ENCODE data around the gene PUSL1. TPM values are rescaled to one million over a fixed set of nuclear protein-coding genes. Genes with fewer than 3 reads are reported as not detected.

PUSL1 gene
- polyA plus RNA-seq, 1 donor (not counting 4 experiments of a cell fraction or from before 2014, with no cell fraction given): 11.4 TPM

DNA sequence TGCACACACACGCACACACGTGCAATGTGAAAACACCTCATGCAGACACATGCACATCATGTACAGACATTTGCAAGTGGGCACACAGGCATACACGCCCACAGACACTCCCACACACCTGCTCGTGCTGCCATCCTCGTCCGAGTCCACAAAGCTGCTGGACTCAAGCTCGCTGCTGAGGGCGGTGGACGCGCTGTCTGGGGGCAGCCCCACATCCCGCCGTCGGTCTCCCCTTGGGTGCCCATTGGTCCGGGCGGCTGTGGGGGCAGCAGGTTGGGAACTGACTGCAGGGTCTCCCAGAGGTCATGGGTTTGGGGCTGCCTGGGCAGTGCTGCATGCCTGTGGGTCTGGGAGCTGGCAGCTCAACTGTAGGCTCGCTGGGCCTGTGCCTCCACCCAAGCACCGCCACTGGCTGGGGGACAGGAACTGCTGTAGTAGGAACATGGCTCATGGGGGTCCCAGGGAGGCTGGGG lies 33.2 kb downstream of the PUSL1 start:
- H3K79me2 ChIP-seq (ENCODE audit: control insufficient read depth, insufficient read depth, low read length): peaks cover 60% of the 10 kb centered on the region
- TF ChIP-seq, protein P1, sequence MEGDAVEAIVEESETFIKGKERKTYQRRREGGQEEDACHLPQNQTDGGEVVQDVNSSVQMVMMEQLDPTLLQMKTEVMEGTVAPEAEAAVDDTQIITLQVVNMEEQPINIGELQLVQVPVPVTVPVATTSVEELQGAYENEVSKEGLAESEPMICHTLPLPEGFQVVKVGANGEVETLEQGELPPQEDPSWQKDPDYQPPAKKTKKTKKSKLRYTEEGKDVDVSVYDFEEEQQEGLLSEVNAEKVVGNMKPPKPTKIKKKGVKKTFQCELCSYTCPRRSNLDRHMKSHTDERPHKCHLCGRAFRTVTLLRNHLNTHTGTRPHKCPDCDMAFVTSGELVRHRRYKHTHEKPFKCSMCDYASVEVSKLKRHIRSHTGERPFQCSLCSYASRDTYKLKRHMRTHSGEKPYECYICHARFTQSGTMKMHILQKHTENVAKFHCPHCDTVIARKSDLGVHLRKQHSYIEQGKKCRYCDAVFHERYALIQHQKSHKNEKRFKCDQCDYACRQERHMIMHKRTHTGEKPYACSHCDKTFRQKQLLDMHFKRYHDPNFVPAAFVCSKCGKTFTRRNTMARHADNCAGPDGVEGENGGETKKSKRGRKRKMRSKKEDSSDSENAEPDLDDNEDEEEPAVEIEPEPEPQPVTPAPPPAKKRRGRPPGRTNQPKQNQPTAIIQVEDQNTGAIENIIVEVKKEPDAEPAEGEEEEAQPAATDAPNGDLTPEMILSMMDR (optimal IDR thresholded peaks at IDR 0.05 in 1 of 3, IDR thresholded peaks at IDR 0.05 in 1 of 3, conservative IDR thresholded peaks at IDR 0.05 in 1 of 3; ENCODE audit: extremely low read depth in 1 of 3, insufficient read depth in 2 of 3, low read length in 3 of 3): no peak
- TF ChIP-seq EZH2 (IDR thresholded peaks at IDR 0.05; ENCODE audit: low read length): no peak
- no peak overlapping the region for H3K27ac ChIP-seq (ENCODE audit: control insufficient read depth, insufficient read depth, low read length)
- H3K9me3 ChIP-seq (ENCODE audit: control insufficient read depth, low read depth, low read length): no peaks in the 10 kb centered on the region
- no peak overlapping the region for H3K4me3 ChIP-seq (ENCODE audit: control insufficient read depth in 2 of 3, extremely low read depth in 1 of 3, insufficient read depth in 2 of 3, low read depth in 1 of 3, low read length in 3 of 3)
- H3K9me1 ChIP-seq (ENCODE audit: control insufficient read depth, extremely low read depth, insufficient read depth, low read length): no peaks in the 10 kb centered on the region
- H3K4me2 ChIP-seq (ENCODE audit: control insufficient read depth, extremely low read depth, insufficient read depth, low read depth, low read length): no peak overlapping the region
- DNase-seq (ENCODE audit: low read depth, low spot score) (no peak), FAIRE-seq (no peak)
- H2AFZ ChIP-seq (ENCODE audit: control insufficient read depth, low read length): no peak overlapping the region
- H4K20me1 ChIP-seq (ENCODE audit: control insufficient read depth, extremely low read depth, insufficient read depth, low read length): peaks cover 15% of the 10 kb centered on the region
- H3K4me1 ChIP-seq (ENCODE audit: control insufficient read depth, extremely low read depth, insufficient read depth, low read length): peaks cover 29% of the 10 kb centered on the region
- dilution Hi-C loops (cut with MboI; ENCODE audit: extremely low pct_ligation_motif_present, low sequenced_read_pairs): no loop called here
- H3K36me3 ChIP-seq (ENCODE audit: control insufficient read depth in 2 of 2, extremely low read depth in 1 of 2, insufficient read depth in 2 of 2, low read length in 2 of 2): peaks cover 13 to 24% of the 10 kb centered on the region in 2 experiments
- no peaks in the 10 kb centered on the region for H3K27me3 ChIP-seq (ENCODE audit: control insufficient read depth, extremely low read depth, insufficient read depth, low read length)
- no peak overlapping the region for H3K9ac ChIP-seq (ENCODE audit: control insufficient read depth, extremely low read depth, insufficient read depth, low read length)

DNA sequence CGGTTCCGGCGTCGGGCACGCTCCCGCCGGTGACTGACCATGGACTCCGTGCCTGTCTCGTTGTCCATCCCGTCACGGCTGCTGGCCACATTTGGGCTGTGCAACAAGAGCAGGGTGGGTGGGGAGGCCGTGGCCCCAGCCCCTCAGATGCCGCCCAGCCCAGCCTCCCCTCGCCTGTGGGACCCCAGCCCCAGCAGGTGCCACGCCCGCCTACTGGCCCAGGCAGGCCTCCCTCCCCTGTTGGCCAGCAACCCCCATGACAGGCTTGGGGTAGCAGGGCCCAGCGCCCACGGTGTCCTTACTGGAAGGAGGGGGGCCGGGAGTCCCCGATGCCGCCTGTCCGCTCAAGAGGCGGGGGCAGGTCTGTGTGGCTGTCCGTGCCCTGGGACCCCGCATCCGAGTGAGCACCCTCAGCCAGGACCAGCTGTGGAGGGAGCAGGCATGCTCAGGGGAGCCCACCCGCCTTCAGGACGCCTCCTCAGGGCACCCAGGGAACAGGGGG lies 33.7 kb downstream of the PUSL1 start:
- Histone ChIP-seq H2AFZ (ENCODE audit: control insufficient read depth, low read length) (no peak overlapping the region), H3K79me2 (ENCODE audit: control insufficient read depth, insufficient read depth, low read length) (peaks cover 65% of the 10 kb centered on the region), H3K9me3 (ENCODE audit: control insufficient read depth, low read depth, low read length) (no peaks in the 10 kb centered on the region), H3K4me2 (ENCODE audit: control insufficient read depth, extremely low read depth, insufficient read depth, low read depth, low read length) (no peak overlapping the region), H3K4me1 (ENCODE audit: control insufficient read depth, extremely low read depth, insufficient read depth, low read length) (peaks cover 35% of the 10 kb centered on the region), H3K4me3 (ENCODE audit: control insufficient read depth in 2 of 3, extremely low read depth in 1 of 3, insufficient read depth in 2 of 3, low read depth in 1 of 3, low read length in 3 of 3) (no peak overlapping the region), H3K27me3 (ENCODE audit: control insufficient read depth, extremely low read depth, insufficient read depth, low read length) (no peaks in the 10 kb centered on the region), H3K27ac (ENCODE audit: control insufficient read depth, insufficient read depth, low read length) (no peak overlapping the region), H3K9me1 (ENCODE audit: control insufficient read depth, extremely low read depth, insufficient read depth, low read length) (no peaks in the 10 kb centered on the region), H3K9ac (ENCODE audit: control insufficient read depth, extremely low read depth, insufficient read depth, low read length) (no peak overlapping the region), H4K20me1 (ENCODE audit: control insufficient read depth, extremely low read depth, insufficient read depth, low read length) (peaks cover 15% of the 10 kb centered on the region), H3K36me3 (ENCODE audit: control insufficient read depth in 2 of 2, extremely low read depth in 1 of 2, insufficient read depth in 2 of 2, low read length in 2 of 2) (peaks cover 13 to 24% of the 10 kb centered on the region in 2 experiments)
- no peak for TF ChIP-seq EZH2 (IDR thresholded peaks at IDR 0.05; ENCODE audit: low read length)
- TF ChIP-seq, protein P1 (optimal IDR thresholded peaks at IDR 0.05 in 1 of 3, IDR thresholded peaks at IDR 0.05 in 1 of 3, conservative IDR thresholded peaks at IDR 0.05 in 1 of 3; ENCODE audit: extremely low read depth in 1 of 3, insufficient read depth in 2 of 3, low read length in 3 of 3): no peak
- dilution Hi-C loops (cut with MboI; ENCODE audit: extremely low pct_ligation_motif_present, low sequenced_read_pairs): no loop called here
- DNase-seq (ENCODE audit: low read depth, low spot score) (no peak), FAIRE-seq (no peak)

Data from keratinocyte (primary cell).